Measurements from ENCODE around the gene MRPL55.

The MRPL55 gene

GRCh38 chr1:228109073-228109961, at the start of gene MRPL55:
TSS of gene MRPL55 (minus strand) at chr1:228109299. CDS start at chr1:228108260, 1,039 bp downstream.
- H3K27me3 ChIP-seq (ENCODE audit: control insufficient read depth in 1 of 2, insufficient read depth in 2 of 2, low read length in 2 of 2), result no peaks in the 10 kb centered on the region

GRCh38 chr1:228158151-228159007, 49.3 kb upstream of the MRPL55 start:
- no peak overlapping the region for H3K4me3 ChIP-seq (ENCODE audit: low read length in 2 of 2)
- H3K36me3 ChIP-seq (ENCODE audit: control insufficient read depth in 2 of 2, insufficient read depth in 2 of 2, low read length in 2 of 2), result peaks cover 0 to 2% of the 10 kb centered on the region in 2 donors
- peaks cover 4 to 6% of the 10 kb centered on the region in 2 donors for H3K27me3 ChIP-seq (ENCODE audit: control insufficient read depth in 1 of 2, insufficient read depth in 2 of 2, low read length in 2 of 2)
- peaks cover 19% of the 10 kb centered on the region for H3K4me1 ChIP-seq (ENCODE audit: control insufficient read depth, insufficient read depth, low read length)
- H3K9me3 ChIP-seq (ENCODE audit: control insufficient read depth in 2 of 2, low read length in 2 of 2), result no peaks in the 10 kb centered on the region
- no peak overlapping the region for H3K9ac ChIP-seq (ENCODE audit: low read length in 2 of 2)
- no peak overlapping the region for H3K27ac ChIP-seq (ENCODE audit: low read length)

More at GRCh38 chr1:228109073-228109961, at the start of gene MRPL55:
- H3K4me1 ChIP-seq (ENCODE audit: control insufficient read depth, insufficient read depth, low read length), result peaks cover 26% of the 10 kb centered on the region
- H3K9ac ChIP-seq (ENCODE audit: low read length in 2 of 2), result peak within 1 kb of the TSS; percentile 95 to 97
- H3K9me3 ChIP-seq (ENCODE audit: control insufficient read depth in 2 of 2, low read length in 2 of 2), result no peaks in the 10 kb centered on the region
- H3K36me3 ChIP-seq (ENCODE audit: control insufficient read depth in 2 of 2, insufficient read depth in 2 of 2, low read length in 2 of 2), result peaks cover 4 to 10% of the 10 kb centered on the region in 2 donors
- peak within 1 kb of the TSS; percentile 92 for H3K27ac ChIP-seq (ENCODE audit: low read length)
- peak within 1 kb of the TSS; percentile 90 to 94 for H3K4me3 ChIP-seq (ENCODE audit: low read length in 2 of 2)

- H3K9ac ChIP-seq (ENCODE audit: low read length in 2 of 2), result no peak overlapping the region
- no peaks in the 10 kb centered on the region for H3K9me3 ChIP-seq (ENCODE audit: control insufficient read depth in 2 of 2, low read length in 2 of 2)
- H3K27me3 ChIP-seq (ENCODE audit: control insufficient read depth in 1 of 2, insufficient read depth in 2 of 2, low read length in 2 of 2), result peaks cover 2 to 6% of the 10 kb centered on the region in 2 donors
- H3K4me3 ChIP-seq (ENCODE audit: low read length in 2 of 2), result no peak overlapping the region
- no peak overlapping the region for H3K27ac ChIP-seq (ENCODE audit: low read length)
- H3K36me3 ChIP-seq (ENCODE audit: control insufficient read depth in 2 of 2, insufficient read depth in 2 of 2, low read length in 2 of 2), result peaks cover 0 to 2% of the 10 kb centered on the region in 2 donors
- peaks cover 13% of the 10 kb centered on the region for H3K4me1 ChIP-seq (ENCODE audit: control insufficient read depth, insufficient read depth, low read length)
Observed at GRCh38 chr1:228157729-228158126, 48.6 kb upstream of the MRPL55 start.

- H3K9ac ChIP-seq (ENCODE audit: low read length in 2 of 2), result no peak overlapping the region
Observed at GRCh38 chr1:228156941-228157728, 48.0 kb upstream of the MRPL55 start.

GRCh38 chr1:228156515-228156881, 47.4 kb upstream of the MRPL55 start:
- H3K27me3 ChIP-seq (ENCODE audit: control insufficient read depth in 1 of 2, insufficient read depth in 2 of 2, low read length in 2 of 2), result no peaks in the 10 kb centered on the region
- H3K36me3 ChIP-seq (ENCODE audit: control insufficient read depth in 2 of 2, insufficient read depth in 2 of 2, low read length in 2 of 2), result peaks cover 0 to 2% of the 10 kb centered on the region in 2 donors
- H3K9ac ChIP-seq (ENCODE audit: low read length in 2 of 2), result no peak overlapping the region
- H3K4me1 ChIP-seq (ENCODE audit: control insufficient read depth, insufficient read depth, low read length), result peaks cover 13% of the 10 kb centered on the region
- no peaks in the 10 kb centered on the region for H3K9me3 ChIP-seq (ENCODE audit: control insufficient read depth in 2 of 2, low read length in 2 of 2)
- no peak overlapping the region for H3K27ac ChIP-seq (ENCODE audit: low read length)
- H3K4me3 ChIP-seq (ENCODE audit: low read length in 2 of 2), result no peak overlapping the region

More at GRCh38 chr1:228156941-228157728, 48.0 kb upstream of the MRPL55 start:
- peaks cover 0 to 2% of the 10 kb centered on the region in 2 donors for H3K36me3 ChIP-seq (ENCODE audit: control insufficient read depth in 2 of 2, insufficient read depth in 2 of 2, low read length in 2 of 2)
- peaks cover 0 to 2% of the 10 kb centered on the region in 2 donors for H3K27me3 ChIP-seq (ENCODE audit: control insufficient read depth in 1 of 2, insufficient read depth in 2 of 2, low read length in 2 of 2)
- no peak overlapping the region for H3K4me3 ChIP-seq (ENCODE audit: low read length in 2 of 2)
- H3K4me1 ChIP-seq (ENCODE audit: control insufficient read depth, insufficient read depth, low read length), result peaks cover 7% of the 10 kb centered on the region
- H3K9me3 ChIP-seq (ENCODE audit: control insufficient read depth in 2 of 2, low read length in 2 of 2), result no peaks in the 10 kb centered on the region
- no peak overlapping the region for H3K27ac ChIP-seq (ENCODE audit: low read length)

GRCh38 chr1:228155596-228156514, 46.8 kb upstream of the MRPL55 start:
- no peaks in the 10 kb centered on the region for H3K9me3 ChIP-seq (ENCODE audit: control insufficient read depth in 2 of 2, low read length in 2 of 2)
- peaks cover 16% of the 10 kb centered on the region for H3K4me1 ChIP-seq (ENCODE audit: control insufficient read depth, insufficient read depth, low read length)
- no peaks in the 10 kb centered on the region for H3K27me3 ChIP-seq (ENCODE audit: control insufficient read depth in 1 of 2, insufficient read depth in 2 of 2, low read length in 2 of 2)
- H3K4me3 ChIP-seq (ENCODE audit: low read length in 2 of 2), result no peak overlapping the region
- no peak overlapping the region for H3K9ac ChIP-seq (ENCODE audit: low read length in 2 of 2)
- H3K36me3 ChIP-seq (ENCODE audit: control insufficient read depth in 2 of 2, insufficient read depth in 2 of 2, low read length in 2 of 2), result peaks cover 0 to 2% of the 10 kb centered on the region in 2 donors
- H3K27ac ChIP-seq (ENCODE audit: low read length), result no peak overlapping the region

- no peak overlapping the region for H3K4me3 ChIP-seq (ENCODE audit: low read length in 2 of 2)
- H3K27me3 ChIP-seq (ENCODE audit: control insufficient read depth in 1 of 2, insufficient read depth in 2 of 2, low read length in 2 of 2), result no peaks in the 10 kb centered on the region
- H3K9me3 ChIP-seq (ENCODE audit: control insufficient read depth in 2 of 2, low read length in 2 of 2), result no peaks in the 10 kb centered on the region
- no peak overlapping the region for H3K9ac ChIP-seq (ENCODE audit: low read length in 2 of 2)
- H3K4me1 ChIP-seq (ENCODE audit: control insufficient read depth, insufficient read depth, low read length), result peaks cover 25% of the 10 kb centered on the region
- H3K27ac ChIP-seq (ENCODE audit: low read length), result no peak overlapping the region
- H3K36me3 ChIP-seq (ENCODE audit: control insufficient read depth in 2 of 2, insufficient read depth in 2 of 2, low read length in 2 of 2), result peaks cover 0 to 2% of the 10 kb centered on the region in 2 donors
Observed at GRCh38 chr1:228154670-228155571, 45.8 kb upstream of the MRPL55 start.

GRCh38 chr1:228154021-228154669, 45.0 kb upstream of the MRPL55 start:
- H3K27ac ChIP-seq (ENCODE audit: low read length), result no peak overlapping the region
- no peaks in the 10 kb centered on the region for H3K27me3 ChIP-seq (ENCODE audit: control insufficient read depth in 1 of 2, insufficient read depth in 2 of 2, low read length in 2 of 2)
- peaks cover 33% of the 10 kb centered on the region for H3K4me1 ChIP-seq (ENCODE audit: control insufficient read depth, insufficient read depth, low read length)
- no peaks in the 10 kb centered on the region for H3K9me3 ChIP-seq (ENCODE audit: control insufficient read depth in 2 of 2, low read length in 2 of 2)
- H3K9ac ChIP-seq (ENCODE audit: low read length in 2 of 2), result no peak overlapping the region
- H3K36me3 ChIP-seq (ENCODE audit: control insufficient read depth in 2 of 2, insufficient read depth in 2 of 2, low read length in 2 of 2), result peaks cover 0 to 2% of the 10 kb centered on the region in 2 donors
- H3K4me3 ChIP-seq (ENCODE audit: low read length in 2 of 2), result no peak overlapping the region
